CD4-positive, alpha-beta T cell treated with Interferon gamma for 1 hour (primary cell): ENCODE measurements around the gene FKBP1B.
A peak's percentile ranks its signal among the peaks of the same experiment; 100 is the strongest.
"Not testable (repeated sequence)": the region's sequence is repeated elsewhere in the genome, so short reads cannot be mapped to it uniquely, and the experiment has no call there.

ENCODE experiments used
- DNase-seq: peaks from one replicate; pipeline ENCODE4 v3.0.0-alpha.2; 2020

Gene FKBP1B

DNA sequence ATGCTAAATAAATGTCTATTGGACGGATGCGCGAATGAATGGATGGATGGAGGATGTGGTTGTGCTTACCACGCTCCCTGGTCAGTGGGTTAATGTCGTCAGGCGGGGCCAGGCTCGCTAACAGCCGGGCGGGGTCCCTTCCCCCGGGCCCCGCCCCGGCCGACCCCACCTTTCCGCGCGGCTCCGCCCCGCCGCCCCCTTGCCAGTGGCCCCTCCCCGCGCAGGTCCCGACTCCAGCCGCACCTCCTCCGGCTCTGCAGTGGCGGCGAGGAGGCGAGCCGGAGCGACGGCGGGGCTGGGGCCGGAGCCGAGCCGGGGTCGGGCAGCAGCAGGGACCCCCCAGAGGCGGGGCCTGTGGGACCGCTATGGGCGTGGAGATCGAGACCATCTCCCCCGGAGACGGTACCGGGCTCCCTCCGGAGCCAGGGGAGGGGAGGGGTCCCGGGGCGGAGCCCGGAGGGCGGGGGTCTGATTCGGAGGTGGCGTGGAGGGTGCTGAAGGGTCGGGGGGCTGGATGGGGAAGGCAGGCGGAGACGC lies at the start of gene FKBP1B:
TSS of gene FKBP1B (plus strand) at position 257 of the 537 bp plus-strand sequence. CDS start at position 366, 109 bp downstream.
- DNase-seq, result peak; percentile 46

DNA sequence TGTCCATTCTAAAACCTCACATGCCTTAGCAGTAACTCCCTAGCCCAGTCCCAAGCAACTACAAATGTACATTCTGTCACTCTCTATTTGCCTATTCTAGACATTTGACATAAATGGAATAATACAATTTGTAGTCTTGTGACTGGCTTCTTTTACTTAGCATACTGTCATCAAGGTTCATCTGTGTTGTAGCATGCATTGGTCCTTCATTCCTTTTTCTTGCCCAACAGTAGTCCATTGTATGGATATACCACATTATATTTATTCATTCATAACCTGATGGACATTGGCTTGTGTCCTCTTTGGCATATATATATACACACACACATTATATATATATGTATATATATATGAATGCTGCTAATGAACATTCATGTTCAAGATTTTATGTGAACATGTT lies 41.8 kb upstream of the FKBP1B start:
- no peak for DNase-seq

DNA sequence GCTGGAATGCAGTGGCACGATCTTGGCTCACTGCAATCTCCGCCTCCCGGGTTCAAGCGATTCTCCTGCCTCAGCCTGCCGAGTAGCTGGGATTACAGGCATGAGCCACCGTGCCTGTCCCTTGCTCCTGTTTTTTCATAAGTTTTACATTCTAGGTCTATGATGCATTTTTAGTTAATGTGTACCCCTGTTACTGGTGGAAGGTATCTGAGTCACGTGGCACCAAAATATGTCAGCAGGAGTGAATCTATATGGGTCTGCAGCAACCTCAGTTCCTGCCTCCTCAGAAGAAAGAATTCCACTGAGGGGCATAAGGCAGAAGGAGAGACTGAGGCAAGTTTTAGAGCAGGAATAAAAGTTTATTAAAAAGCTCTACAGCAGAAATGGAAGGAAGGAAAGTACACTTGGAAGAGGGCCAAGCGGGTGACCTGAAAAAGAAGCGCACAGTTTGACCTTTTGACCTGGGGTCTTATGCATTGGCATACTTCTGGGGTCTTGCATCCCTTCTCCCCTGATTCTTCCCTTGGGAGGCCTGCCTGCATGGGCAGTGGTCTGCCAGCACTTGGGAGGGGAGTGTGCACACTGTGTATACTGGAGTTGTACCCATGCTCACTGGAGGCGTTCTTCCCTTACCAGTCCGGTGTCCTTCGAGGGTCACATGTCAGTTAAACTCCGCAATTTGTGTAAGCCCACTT lies 40.7 kb upstream of the FKBP1B start:
- DNase-seq, result no peak

DNA sequence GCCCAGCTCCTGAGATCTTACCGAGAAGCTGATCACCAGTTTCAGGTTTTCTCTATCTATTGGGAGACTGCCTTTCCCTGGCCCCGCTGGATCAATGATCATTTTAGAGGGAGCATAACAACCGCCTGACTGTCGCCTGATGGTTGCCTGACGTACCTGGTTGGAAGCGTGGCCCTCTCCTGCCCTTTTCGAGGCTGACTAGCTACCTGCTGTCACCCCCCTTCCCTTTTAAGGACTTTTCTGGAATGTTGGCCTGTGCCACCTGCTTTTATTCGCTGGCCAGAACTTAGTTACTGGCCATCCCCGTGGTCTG lies 40.2 kb upstream of the FKBP1B start:
- DNase-seq, result no peak

DNA sequence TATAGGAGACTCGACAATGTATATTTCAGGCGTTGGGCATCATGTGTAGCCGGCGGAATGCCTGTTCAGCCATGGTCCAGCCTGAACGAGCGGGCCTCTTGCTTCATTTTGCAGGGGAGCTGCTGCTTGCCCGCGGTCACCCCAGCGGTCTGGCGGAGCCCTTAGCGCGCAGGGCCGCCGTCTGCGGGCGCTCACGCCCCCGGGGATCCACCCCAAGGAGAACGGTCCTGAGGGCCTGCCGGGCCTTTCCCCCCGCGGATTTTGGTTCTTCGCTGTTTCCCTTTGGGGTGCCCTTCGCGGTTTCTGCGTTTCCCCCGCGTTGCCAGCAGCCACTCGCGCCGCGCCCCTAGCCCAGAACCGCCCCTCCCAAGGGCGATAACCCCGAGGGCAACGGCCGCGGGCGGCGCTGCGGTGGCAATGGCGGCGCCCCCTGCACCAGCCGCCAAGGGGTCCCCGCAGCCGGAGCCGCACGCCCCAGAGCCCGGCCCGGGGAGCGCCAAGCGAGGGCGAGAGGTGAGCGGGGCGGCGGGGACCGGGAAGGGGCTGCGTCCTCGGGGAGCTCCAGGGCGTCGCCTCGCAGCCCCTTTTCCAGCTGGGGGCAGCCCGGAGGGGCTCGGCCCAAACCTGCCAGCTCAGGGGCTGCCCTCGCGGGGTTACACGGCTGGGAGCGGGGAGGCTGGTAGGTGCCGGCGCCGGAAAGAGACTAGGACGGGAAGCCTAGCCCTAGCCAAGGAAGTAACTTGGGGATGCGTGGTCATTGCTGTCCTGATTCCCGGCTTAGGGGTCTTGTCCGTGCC lies 39.7 kb upstream of the FKBP1B start, which contains the start of gene MFSD2B:
TSS of gene MFSD2B (plus strand) at position 406 of the 797 bp plus-strand sequence. CDS start at position 418, 12 bp downstream.
- no peak for DNase-seq

DNA sequence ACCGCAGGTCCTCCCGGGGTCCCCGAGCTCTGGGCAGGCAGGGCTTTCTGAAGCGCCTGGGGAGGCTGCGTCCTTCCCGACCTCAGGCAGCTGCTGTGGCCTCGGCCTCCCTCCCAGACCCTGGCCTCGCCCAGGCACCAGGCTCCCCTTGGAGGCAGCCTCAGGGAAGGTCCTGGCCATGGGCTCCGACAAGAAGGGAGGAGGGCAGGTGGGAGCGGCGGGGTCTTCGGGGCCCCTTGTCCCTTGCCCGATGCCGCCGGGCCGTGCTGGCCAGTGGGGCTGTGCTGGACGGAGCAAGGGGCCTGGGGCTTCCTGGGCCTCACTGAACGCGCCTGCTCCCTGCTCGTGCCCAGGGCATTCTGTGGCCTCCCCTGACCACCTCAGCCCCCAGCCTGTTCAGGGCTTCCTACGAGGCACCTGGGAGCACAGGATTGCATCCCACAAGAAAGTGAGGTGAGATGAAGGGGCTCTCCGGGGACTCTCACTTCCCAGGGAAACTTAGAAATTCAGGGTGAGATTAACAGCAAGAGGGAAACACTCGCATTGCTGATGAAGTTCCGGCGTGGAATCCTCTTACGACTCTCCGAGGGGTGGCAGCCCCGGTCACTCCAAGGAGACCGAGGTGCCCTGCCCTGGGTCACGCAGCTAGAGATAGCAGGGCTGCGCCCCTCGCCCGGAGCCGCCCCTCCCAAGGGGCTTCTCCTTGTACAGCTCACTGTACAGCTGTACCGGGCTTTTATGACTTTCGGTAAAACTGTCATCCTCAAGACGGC lies 38.9 kb upstream of the FKBP1B start:
- no peak for DNase-seq

DNA sequence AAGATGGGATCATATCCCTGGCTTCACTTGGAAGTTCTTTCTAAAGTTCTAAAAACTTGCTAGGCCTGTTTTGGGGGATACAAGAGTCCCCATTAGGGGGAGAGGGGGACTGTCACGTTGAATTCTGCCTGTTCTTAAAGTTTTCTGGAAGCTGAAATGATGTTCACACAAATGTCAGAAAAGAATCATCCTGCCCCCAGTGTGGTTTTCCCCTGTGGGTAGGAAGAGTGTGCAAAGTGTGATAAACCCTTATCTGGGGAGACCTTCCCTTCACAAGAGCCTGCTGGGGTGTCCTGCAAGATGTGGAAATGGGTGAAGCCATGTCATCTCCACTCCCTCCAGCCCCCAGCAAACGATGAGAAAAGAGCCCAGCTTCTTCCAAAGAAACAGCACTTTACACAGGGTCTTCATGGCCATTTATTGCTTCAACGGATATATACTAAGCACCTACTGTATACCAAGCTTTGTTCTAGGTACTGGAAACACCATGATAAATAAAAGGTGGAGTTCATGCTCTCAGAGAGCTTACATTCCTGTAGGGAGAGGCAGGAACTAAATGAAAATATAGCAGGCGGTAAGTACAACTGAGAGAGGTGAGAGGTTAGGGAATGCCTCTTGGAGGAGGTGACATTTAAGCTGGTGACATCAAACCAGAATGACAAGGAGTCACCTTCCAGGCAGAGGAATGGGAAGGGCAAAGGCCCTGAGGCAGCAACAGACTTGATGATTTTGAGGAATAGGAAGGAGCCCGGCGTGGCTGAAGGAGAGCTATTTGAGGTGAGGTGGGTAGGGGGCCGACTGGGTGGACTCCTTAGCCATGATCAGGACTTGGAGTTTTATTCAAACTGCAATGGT lies 38.1 kb upstream of the FKBP1B start:
- no peak for DNase-seq

DNA sequence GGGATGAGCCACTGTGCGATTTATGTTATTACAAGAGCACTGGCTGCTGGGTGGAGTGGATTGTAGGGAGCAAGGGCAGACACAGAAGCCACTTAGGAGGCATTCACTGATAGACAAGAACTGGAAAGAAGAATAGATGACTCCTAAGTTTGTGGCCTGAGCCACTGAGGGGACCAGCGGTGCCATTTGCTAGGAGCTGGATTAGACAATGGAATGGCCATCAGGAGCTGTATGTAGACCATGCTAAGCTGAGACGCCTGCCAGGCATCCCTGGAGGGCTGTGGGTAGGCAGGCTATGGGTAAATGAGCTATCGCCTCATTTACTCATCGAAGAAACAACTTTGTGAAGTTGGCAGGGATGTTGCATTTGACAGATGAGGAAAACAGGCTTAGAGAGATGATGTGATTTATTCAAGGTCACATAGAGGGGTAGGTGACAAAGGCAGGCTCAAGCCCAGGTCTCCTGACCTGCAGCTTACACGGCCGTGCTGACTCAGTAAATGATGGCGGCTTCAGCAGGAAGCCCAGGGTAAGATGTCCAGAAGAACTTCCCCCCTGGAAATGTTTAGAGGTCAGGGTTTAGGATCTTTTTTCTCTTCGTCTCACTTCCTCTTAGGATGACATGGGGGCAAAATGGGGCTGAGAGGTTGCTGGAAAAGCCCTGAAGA lies 36.9 kb upstream of the FKBP1B start:
- no peak for DNase-seq

DNA sequence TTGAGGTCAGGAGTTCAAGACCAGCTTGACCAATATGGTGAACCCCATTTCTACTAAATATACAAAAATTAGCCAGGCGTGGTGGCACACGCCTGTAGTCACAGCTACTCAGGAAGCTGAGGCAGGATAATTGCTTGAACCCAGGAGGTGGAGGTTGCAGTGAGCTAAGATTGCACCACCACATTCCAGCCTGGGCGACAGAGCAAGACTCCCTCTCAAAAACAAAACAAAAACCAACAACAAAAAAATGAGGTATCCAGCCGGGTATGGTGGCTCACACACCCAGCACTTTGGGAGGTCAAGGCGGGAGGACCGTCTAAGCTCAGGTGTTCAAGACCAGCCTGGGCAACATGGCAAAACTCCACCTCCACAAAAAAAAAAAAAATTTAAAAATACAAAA lies 34.6 kb upstream of the FKBP1B start:
- DNase-seq, result not testable (repeated sequence)

DNA sequence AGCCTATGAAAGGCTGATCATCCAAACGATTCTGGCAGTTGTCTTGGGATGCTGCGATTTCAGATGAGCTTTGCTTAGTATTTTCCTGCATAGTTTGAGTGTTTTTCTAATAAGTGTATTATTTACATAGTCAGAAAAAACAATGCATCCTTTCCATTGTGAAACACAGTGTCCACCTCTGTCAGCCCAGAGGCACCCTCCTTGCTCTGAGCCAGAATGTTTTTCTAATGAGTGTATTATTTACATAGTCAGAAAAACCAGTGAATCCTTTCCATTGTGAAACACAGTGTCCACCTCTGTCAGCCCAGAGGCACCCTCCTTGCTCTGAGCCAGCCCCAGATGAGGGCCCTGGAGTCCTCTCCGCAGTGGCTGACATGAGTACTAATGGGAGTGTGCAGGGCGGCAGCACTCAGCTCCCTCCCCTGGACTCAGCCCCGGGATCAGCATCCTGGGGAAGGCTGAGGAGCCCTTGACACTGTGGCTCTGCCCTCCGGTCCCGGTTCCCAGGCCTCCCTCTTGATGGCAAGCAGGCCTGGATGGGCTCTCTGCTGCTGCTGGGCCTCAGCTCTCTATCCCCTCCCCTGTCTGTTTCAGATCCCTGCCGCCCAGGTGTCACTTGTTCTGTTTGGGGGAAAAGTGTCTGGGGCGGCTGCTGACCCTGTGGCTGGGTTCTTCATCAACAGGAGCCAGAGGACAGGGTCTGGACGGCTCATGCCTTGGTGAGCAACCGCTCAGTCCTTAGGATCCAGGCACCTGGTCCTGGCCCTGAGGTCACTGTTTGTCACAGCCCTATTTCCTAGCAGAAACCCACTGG lies 33.8 kb upstream of the FKBP1B start:
- no peak for DNase-seq

DNA sequence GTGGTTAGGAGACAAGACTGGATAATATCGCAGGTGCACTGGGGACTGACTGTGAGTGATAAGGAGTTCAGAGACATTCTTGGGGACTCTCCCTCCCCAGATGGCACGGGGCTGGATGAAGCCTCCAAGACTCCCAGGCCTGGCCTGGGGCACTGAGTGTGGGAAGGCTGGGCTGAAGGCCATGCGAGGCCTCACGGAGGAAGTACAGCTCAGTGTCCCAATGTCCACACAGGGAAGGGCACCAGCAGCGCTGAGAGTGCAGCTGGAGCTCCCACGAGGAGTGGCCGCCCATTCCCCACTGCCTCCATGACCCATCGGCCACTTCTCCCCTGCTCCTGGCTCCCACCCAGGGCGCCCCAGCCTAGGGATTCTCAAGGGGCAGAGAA lies 33.2 kb upstream of the FKBP1B start:
- no peak for DNase-seq

DNA sequence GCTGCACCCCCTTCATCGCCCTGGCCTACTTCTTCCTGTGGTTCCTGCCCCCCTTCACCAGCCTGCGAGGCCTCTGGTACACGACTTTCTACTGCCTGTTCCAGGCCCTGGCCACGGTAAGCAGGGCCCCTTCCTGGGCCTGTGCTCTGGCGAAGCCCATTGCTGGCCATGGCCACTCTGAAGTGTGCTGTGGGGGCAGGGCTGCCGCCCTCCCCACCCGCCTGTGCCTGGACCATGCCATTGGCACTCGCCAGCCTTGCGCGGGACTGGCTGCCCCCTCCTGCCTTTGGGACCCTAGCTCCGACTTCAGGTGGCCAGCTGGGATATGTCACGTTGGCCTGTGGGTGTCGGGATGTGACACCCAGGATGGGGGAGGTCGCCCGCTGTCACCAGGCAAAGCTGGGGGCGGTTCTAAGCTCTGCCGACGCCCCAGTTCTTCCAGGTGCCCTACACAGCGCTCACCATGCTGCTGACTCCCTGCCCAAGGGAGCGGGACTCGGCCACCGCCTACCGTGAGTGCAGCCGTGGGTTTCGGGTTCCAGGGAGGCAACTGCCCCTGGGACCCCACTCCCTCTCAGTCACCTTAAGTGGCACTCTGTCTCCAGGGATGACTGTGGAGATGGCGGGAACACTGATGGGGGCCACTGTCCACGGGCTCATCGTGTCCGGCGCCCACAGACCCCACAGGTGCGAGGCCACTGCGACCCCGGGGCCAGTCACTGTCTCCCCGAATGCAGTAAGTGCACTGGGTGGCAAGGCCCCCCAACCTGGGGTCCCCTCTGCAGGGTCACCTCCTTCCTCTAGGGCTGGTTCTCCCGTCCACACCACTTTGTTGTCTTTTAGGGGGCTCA lies 32.5 kb upstream of the FKBP1B start:
- no peak for DNase-seq

DNA sequence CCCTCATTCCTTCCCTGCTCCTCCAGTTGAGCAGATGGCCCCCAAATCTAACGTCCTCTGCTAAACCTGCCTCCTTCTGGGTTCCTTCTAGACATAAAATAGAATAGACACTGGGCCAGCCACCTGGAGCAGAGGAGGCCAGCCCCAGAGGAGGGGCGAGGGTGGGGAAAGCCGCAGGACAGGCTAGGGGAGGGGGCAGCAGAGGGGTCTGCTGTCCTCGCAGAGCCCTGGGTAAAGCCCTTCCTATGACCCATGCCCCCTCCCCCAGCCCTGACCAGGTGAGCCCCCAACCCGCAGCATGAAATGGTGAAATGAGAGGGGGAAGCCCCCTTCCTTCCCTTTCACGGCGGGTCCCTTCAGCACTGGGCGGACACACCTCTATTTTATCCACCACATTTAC lies 31.8 kb upstream of the FKBP1B start:
- DNase-seq, result no peak

DNA sequence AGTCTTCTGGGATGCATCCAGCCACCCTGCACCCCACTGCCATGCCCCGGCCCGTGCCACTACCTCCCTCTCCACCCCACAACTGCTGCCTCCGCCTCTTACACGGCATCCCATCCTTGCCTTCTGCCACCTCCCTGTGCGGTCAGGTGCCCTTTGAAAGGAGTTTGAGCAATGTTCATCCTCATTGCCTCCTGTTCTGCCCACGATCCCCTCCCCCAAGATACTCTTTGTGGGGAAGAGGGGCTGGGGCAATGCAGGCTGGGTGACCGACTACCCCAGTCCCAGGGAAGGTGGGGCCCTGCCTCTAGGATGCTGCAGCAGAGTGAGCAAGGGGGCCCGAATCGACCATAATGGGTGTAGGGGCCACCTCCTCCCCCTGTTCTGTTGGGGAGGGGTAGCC lies 31.3 kb upstream of the FKBP1B start:
- DNase-seq, result no peak

DNA sequence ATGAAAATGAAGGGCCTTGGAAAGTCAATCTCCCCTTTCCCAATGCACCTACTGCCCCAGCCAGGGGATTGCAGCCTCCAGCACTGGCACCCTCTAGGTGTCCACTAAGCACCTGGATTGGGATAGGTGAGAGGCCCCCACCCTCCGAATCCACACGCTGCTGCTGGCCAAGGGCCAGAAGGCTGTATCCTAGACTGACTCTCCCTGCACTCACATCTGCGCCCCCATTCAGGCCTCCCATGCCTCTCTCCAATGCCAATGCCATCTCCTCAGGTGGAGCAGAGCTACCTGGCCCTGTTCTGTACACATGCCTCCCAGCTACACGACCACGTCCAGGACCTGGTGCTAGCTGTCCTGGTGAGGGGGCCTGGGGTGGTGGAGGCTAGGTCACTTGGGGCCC lies 29.8 kb upstream of the FKBP1B start:
- no peak for DNase-seq

DNA sequence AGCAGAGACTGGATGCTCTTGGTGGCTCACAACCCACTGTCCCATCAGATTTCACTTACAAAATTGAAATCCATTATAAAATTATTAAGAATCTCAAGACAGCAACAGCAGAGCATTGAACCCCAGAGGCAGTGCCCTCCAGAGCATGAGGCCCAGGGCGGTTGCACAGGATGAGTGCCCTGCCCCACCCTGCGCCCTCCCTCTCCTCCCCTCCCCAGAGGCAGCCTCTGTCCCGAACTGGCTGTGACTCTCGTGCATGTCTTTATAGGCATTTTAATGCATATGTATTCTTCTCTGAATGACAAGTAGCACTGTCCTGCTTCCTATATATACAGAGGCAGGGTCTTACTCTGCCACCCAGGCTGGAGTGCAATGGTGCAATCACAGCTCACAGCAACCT lies 29.3 kb upstream of the FKBP1B start:
- no peak for DNase-seq

DNA sequence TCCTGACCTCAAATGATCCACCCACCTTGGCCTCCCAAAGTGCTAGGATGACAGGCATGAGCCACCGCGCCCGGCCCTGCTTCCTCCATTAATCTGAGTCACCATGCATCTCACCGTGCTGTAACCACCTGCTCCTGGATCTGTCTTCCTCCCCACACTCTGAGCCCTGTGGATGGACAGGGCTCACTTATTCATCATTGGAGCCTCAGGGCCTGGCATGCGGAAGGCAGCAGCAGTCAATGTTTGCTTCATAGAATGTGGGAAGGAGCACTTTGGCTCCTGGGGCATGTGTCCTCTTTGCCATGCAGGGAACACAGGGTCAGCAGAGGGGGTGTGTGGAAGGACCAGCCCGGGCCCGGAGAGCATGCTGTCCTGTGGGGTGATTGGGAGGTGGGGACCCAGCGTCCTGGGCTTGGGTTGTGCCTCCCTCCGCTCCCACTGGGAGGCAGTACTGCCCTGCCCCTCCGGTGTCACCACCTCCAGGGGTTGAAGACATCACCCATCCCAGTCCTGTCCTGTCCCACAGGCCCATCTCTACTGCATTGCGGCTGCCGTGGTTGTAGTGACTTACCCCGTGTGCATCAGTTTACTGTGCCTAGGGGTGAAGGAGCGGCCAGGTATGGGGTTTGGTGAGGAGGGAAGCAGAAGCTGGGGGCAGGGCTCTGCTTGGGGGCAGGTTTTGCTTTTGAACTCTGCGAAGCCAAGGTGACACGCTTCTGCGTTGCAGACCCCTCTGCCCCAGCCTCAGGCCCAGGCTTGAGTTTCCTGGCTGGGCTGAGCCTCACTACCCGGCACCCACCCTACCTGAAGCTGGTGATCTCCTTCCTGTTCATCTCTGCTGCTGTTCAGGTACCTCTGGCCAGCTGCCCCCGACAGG lies 28.2 kb upstream of the FKBP1B start:
- DNase-seq, result no peak

DNA sequence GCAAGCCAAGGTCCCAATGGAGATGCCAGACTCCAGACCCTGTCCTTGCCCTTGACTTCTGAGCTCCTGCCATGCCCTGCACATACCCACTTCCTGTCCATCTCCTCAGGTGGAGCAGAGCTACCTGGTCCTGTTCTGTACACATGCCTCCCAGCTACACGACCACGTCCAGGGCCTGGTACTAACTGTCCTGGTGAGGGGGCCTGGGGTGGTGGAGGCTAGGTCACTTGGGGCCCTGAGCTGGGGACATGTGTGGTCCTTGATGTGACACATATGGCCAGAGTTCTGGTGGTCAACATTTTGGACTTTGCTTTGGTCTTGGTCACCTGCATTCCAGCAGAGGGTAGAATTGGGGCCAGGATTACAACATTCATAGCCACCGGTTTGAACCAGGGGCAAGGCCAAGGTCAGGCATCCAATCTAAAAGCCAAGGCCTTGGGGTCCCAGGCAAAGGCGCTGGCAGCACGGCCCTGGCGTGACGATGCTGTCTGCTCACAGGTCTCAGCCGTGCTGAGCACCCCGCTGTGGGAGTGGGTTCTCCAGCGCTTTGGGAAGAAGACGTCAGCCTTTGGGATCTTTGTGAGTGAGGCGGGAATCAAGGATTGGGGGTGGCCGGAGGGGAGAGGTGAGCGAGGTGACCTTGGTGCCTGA lies 27.1 kb upstream of the FKBP1B start:
- DNase-seq, result no peak
